M059J (cell line): Measurements from ENCODE around the gene SLC44A4. TPM values are rescaled to one million over a fixed set of nuclear protein-coding genes. Genes with fewer than 3 reads are reported as not detected.
"Not testable (repeated sequence)": the region's sequence is repeated elsewhere in the genome, so short reads cannot be mapped to it uniquely, and the experiment has no call there.

Source experiments
- DNase-seq: peaks from one replicate; pipeline ENCODE4 v3.0.0-alpha.2; 2012; ENCODE audit warnings: low read depth
- total RNA-seq: library from RNA; depleted of rRNA; stranded (reverse); fragments of >200 nt; shearing (Covaris generic); gene quantifications from 2 replicates; pipeline ENCODE4 v1.2.3, GENCODE V29; 2014; rRNA removed

The SLC44A4 gene
- total RNA-seq: 0.20 TPM in 1 of 2 replicates, not detected in the other

DNA sequence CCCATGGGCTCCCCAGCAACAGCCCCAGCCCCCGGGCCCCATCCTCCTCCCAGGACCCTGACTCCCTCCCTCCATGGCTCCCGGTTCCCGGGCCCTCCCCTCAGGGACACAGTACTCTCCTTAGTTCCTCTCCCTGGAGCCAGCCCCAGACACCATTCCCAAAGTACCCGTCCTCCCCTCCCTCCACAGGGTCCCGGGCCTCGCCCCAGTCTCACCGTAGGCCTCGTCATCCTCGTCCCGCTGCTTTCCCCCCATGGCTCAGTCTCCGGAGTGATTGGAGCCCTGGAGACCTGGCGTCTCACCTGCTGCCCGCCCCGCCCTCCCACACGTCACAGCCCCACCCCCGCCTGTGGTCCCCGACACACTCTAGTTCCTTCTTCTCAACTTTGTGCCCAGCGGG is at the start of gene SLC44A4:
TSS of gene SLC44A4 (minus strand) at position 272 of the 400 bp plus-strand sequence. CDS start at position 255, 17 bp downstream.
- DNase-seq: no peak

DNA sequence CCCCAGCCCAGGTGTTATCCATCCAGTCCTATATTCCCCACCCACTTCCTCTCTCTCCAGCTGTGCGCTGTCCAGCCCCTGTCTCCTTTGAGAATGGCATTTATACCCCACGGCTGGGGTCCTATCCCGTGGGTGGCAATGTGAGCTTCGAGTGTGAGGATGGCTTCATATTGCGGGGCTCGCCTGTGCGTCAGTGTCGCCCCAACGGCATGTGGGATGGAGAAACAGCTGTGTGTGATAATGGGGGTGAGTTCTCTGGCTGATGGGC is 49.8 kb upstream of the SLC44A4 start:
- DNase-seq: no peak

GRCh38 chr6:31927863-31928671 is 49.3 kb upstream of the SLC44A4 start:
- DNase-seq: no peak

DNA sequence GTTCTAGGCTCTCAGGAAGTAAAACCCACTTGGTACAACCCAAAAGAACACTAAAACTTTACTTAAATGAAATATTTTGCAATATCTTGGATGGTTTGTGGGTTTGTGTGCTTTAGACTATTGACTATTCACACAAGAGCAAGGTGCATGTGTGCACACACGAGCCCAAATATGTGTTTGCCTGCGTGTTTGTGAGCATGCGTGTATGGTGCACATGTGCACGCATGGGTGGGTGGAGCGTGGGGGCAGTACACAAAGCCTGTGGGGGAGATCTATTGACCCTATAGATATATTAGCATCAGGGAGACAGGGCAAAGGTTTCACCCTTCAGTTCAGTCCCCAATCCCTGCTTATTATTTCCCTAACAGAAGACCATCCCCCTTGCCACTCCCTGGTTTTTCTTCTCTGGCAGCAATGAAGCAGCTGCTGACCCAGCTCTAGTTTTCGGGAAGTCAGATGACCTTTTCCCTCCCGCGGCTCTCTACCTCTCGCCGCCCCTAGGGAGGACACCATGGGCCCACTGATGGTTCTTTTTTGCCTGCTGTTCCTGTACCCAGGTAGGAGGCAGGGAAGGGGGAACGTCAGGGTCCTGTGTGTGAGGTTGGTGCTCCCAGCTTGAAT is 48.6 kb upstream of the SLC44A4 start, which contains the start of gene C2:
TSS of gene C2 (plus strand) at position 476 of the 621 bp plus-strand sequence. CDS start at position 512, 36 bp downstream.
- DNase-seq: no peak

DNA sequence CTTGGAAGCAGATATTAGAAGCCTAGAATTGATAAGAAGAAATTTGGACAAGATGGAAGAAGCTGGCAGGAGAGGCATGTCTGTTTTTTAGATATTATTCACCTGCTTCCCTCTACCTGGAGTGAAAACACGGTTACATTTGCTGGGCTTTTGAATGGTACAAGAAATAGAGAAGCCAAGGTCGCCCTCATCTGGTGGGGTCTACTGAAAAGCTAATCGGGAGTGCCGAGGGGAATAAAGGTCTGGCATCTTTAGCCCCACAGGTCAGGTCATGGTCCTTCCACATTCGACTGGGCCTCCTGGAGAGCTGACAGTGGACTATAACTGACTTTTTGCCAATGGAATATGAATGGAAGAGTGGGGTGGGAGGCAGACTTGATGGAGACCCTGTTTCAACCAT is 44.1 kb upstream of the SLC44A4 start:
- DNase-seq: peak; percentile 30

DNA sequence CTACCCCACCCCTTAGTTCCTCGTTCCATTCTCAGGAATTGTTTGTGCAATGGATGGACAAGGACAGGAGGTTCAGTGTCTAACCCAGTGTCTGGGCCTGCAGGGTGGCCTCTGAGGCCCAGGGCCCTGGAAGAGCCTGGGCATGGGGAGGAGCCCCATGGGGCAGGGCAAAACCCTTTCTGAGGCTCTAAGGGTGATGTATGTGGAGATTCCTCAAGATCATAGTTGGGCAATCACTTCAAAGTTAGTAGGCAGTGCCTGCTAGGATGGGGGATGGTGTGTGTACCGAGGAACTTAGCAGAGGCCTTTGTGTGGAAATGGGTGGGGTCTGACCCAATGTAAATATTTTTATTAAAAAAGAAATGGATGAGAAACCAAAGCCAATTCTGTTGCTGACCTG is 42.0 kb upstream of the SLC44A4 start:
- no peak for DNase-seq

DNA sequence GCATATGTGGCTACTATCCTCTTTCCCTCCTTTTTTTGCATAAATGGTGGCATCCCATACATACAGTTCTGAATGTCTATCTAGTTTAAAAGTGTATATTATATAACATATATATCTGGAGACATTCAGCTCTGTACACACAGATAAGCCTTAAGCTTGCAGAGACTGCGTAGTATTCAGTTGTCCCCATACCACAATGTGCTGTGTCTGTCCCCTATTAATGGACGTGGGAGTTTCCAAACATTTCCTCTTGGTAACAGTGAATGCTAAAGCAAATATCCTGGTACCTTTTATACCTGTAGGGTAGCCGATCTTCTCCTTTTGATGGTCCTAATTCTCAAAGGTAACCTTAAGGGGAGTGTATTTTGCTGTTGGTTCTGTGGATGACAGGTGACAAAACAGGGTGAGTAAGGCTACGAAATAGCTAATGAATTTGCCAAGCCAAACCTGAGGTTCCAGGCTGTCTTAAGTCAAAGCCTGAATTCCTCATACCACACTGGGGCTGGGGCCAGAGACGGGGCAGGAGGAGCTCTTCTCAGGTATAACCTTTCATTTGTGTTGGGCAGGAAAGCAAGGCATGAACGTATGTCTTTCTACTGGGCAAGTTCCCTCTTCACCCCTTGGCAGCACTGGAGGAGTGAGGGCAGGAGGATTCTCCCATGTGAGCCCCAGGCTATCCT is 41.0 kb upstream of the SLC44A4 start:
- no peak for DNase-seq

- peak; percentile 37 for DNase-seq
These were observed 39.4 kb upstream of the SLC44A4 start for GRCh38 chr6:31918069-31918720.

DNA sequence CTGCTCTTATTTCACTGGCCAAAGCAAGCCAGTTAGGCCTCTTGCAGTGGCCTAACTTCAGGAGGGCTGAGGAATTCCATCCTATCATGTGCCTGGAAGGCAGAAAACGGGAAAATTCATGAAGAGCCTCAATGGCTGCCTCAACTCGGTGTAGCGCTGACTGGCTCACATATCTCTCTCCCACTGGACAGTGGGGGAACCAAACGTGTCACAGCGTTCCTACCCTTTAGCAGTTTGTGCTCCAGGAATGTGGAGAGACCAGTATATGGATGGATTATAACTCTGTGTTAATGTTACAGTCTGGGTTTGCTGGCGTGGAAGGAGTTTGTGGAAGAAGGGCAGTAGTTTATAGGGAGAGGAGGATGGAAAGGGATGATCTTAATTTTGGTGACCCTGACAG is 37.0 kb upstream of the SLC44A4 start:
- no peak for DNase-seq

- no peak for DNase-seq
These were observed 36.6 kb upstream of the SLC44A4 start for GRCh38 chr6:31915351-31915750.

DNA sequence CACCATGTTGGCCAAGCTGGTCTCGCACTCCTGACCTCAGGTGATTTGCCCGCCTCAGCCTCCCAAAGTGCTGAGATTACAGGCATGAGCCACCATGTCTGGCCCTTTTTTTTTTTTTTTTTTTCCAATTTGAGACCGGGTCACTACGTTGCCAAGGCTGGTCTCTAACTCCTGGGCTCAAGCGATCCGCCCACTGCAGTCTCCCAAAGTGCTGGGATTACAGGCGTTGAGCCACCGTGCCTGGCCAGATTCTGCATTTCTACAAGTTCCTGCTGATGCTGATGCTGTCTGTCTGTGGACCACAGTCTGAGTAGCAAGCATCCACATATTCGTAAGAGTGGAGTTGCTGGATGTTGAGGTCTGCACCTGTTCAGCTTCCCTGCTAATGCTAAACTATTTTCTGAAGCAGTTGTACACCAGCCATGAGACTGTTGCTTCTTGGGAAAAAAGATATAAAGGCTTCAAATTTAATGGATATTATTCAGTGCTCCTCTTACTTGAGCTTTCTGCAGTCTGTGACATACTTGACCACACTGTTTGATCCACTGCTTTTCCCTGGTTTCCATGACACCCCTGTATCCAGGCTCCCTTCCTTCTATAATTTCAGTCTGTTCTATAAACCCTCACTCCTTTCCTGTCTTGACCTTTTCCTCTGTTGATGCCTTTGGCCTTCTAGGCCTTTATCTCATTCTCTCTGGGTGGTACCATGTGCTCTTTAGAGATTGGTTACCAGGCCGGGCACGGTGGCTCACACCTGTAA is 33.2 kb upstream of the SLC44A4 start:
- peak; percentile 68 for DNase-seq

- DNase-seq: not testable (repeated sequence)
These were observed 30.5 kb upstream of the SLC44A4 start for GRCh38 chr6:31909298-31909697.

DNA sequence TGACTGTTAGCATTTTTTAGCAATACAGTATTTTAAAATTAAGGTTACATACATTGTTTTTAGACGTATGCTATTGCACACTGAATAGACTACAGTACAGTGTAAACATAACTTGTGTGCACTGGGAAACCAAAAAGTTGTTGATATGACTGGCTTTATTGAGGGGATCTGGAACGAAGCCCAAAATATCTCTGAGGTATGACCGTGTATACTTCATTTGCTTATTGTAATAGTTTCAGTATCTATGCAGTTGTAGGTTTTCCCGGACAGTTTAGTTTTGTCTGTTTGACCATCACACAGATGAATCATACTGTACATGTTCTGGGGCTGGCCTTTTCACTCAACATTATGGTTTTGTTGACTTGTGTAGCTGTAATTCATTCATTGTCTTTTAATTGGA is 30.0 kb upstream of the SLC44A4 start:
- peak; percentile 78 for DNase-seq

GRCh38 chr6:31908255-31908654 is 29.5 kb upstream of the SLC44A4 start:
- DNase-seq: peak; percentile 32

GRCh38 chr6:31907158-31907813 is 28.5 kb upstream of the SLC44A4 start:
- peak; percentile 76 for DNase-seq

DNA sequence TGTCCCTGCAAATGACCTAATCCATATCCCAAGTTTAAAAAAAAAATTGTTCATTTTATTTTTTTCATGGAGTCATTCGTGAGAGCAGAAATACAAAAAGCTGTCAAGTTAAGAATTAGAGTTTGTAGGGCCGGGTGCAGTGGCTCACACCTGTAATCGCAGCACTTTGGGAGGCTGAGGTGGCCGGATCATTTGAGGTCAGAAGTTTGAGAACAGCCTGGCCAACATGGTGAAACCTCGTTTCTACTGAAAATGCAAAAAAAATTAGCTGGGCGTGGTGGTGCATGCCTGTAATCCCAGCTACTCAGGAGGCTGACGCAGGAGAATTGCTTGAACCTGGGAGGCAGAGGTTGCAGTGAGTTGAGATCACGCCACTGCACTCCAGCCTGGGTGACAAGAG is 27.9 kb upstream of the SLC44A4 start:
- DNase-seq: not testable (repeated sequence)

DNA sequence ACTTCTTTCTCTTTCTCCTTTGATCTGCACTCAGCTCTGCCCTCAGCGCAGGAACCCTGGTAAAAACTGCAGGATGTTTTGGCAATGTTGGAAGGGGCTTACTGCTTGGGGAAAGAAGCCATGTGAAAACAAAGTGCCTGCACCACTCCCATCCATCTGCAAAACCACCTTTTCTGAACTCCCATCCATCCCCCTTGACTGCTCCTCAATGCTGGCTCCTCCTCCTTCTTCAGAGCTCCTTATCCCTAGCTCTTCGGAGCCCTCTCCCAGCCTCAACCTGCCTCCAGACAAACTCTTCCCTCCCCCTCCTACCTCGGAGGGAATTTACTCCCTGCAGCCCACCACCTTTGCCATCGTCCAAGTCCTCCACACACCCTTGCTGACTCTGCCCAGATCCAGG is 27.3 kb upstream of the SLC44A4 start:
- no peak for DNase-seq

DNA sequence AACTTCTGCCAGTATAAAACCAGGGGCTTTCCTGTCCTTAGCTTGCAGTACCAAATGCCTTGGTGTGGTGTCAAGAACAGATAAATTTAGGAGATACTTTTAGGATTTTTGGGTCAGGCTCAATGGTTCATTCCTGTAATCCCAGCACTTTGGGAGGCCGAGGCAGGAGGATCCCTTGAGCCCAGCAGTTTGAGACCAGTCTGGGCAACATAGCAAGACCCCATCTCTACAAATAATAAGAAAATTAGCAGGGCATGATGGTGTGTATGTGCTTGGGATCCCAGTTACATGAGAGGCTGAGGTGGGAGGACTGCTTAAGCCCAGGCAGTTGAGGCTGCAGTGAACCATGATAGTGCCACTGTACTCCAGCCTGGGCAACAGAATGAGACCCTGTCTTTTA is 26.2 kb upstream of the SLC44A4 start:
- no peak for DNase-seq

- DNase-seq: no peak
These were observed 25.2 kb upstream of the SLC44A4 start for GRCh38 chr6:31903957-31904356.

- peak; percentile 96 for DNase-seq
These were observed 23.3 kb upstream of the SLC44A4 start, which contains the start of gene ZBTB12 for GRCh38 chr6:31901953-31902643. Gene ZBTB12, minus strand, starts transcription at chr6:31902086. Its CDS starts 781 bp downstream, at chr6:31901305.
